Measurements from ENCODE around the gene IL2RG. TPM values are rescaled to one million over a fixed set of nuclear protein-coding genes. Genes with fewer than 3 reads are reported as not detected.

IL2RG gene
- 1.0 TPM for total RNA-seq

GRCh38 chrX:71111141-71111843 is at the start of gene IL2RG:
Gene IL2RG, minus strand, starts transcription at chrX:71111577. Its CDS starts 38 bp downstream, at chrX:71111539.
- Histone ChIP-seq H3K4me3 (ENCODE audit: low read length in 3 of 3) (no peak within 1 kb of the TSS), H3K27me3 (ENCODE audit: control insufficient read depth in 3 of 3, insufficient read depth in 3 of 3, low read length in 3 of 3) (peaks cover 0 to 5% (median 0%) of the 10 kb centered on the region in 3 donors), H3K27ac (ENCODE audit: low read depth, low read length) (no peak within 1 kb of the TSS), H3K9me3 (ENCODE audit: control insufficient read depth in 3 of 3, low read length in 3 of 3) (no peaks in the 10 kb centered on the region), H3K4me1 (ENCODE audit: control insufficient read depth in 3 of 3, insufficient read depth in 3 of 3, low read length in 3 of 3) (no peaks in the 10 kb centered on the region), H3K9ac (ENCODE audit: low read depth in 1 of 3, low read length in 3 of 3) (no peak within 1 kb of the TSS), H3K36me3 (ENCODE audit: control insufficient read depth in 3 of 3, insufficient read depth in 3 of 3, low read length in 3 of 3) (no peaks in the 10 kb centered on the region)

GRCh38 chrX:71160475-71160874 is 49.1 kb upstream of the IL2RG start:
- H3K36me3 ChIP-seq (ENCODE audit: control insufficient read depth in 3 of 3, insufficient read depth in 3 of 3, low read length in 3 of 3), result no peaks in the 10 kb centered on the region
- no peaks in the 10 kb centered on the region for H3K9me3 ChIP-seq (ENCODE audit: control insufficient read depth in 3 of 3, low read length in 3 of 3)
- peaks cover 0 to 5% (median 0%) of the 10 kb centered on the region in 3 donors for H3K27me3 ChIP-seq (ENCODE audit: control insufficient read depth in 3 of 3, insufficient read depth in 3 of 3, low read length in 3 of 3)
- H3K4me3 ChIP-seq (ENCODE audit: low read length in 3 of 3), result no peak overlapping the region
- no peak overlapping the region for H3K27ac ChIP-seq (ENCODE audit: low read depth, low read length)
- H3K4me1 ChIP-seq (ENCODE audit: control insufficient read depth in 3 of 3, insufficient read depth in 3 of 3, low read length in 3 of 3), result no peaks in the 10 kb centered on the region
- H3K9ac ChIP-seq (ENCODE audit: low read depth in 1 of 3, low read length in 3 of 3), result no peak overlapping the region

- Histone ChIP-seq H3K4me3 (ENCODE audit: low read length in 3 of 3) (no peak overlapping the region), H3K36me3 (ENCODE audit: control insufficient read depth in 3 of 3, insufficient read depth in 3 of 3, low read length in 3 of 3) (no peaks in the 10 kb centered on the region), H3K9me3 (ENCODE audit: control insufficient read depth in 3 of 3, low read length in 3 of 3) (no peaks in the 10 kb centered on the region), H3K27me3 (ENCODE audit: control insufficient read depth in 3 of 3, insufficient read depth in 3 of 3, low read length in 3 of 3) (peaks cover 0 to 7% (median 0%) of the 10 kb centered on the region in 3 donors), H3K9ac (ENCODE audit: low read depth in 1 of 3, low read length in 3 of 3) (no peak overlapping the region), H3K27ac (ENCODE audit: low read depth, low read length) (no peak overlapping the region), H3K4me1 (ENCODE audit: control insufficient read depth in 3 of 3, insufficient read depth in 3 of 3, low read length in 3 of 3) (no peaks in the 10 kb centered on the region)
Observed at GRCh38 chrX:71159335-71159734, 48.0 kb upstream of the IL2RG start.

- H3K9me3 ChIP-seq (ENCODE audit: control insufficient read depth in 3 of 3, low read length in 3 of 3), result no peaks in the 10 kb centered on the region
- H3K4me1 ChIP-seq (ENCODE audit: control insufficient read depth in 3 of 3, insufficient read depth in 3 of 3, low read length in 3 of 3), result no peaks in the 10 kb centered on the region
- H3K27ac ChIP-seq (ENCODE audit: low read depth, low read length), result no peak overlapping the region
- no peak overlapping the region for H3K4me3 ChIP-seq (ENCODE audit: low read length in 3 of 3)
- peaks cover 0 to 7% (median 0%) of the 10 kb centered on the region in 3 donors for H3K27me3 ChIP-seq (ENCODE audit: control insufficient read depth in 3 of 3, insufficient read depth in 3 of 3, low read length in 3 of 3)
- H3K36me3 ChIP-seq (ENCODE audit: control insufficient read depth in 3 of 3, insufficient read depth in 3 of 3, low read length in 3 of 3), result no peaks in the 10 kb centered on the region
- H3K9ac ChIP-seq (ENCODE audit: low read depth in 1 of 3, low read length in 3 of 3), result no peak overlapping the region
Observed at GRCh38 chrX:71158603-71159002, 47.2 kb upstream of the IL2RG start.

GRCh38 chrX:71154641-71155040 is 43.3 kb upstream of the IL2RG start:
- Histone ChIP-seq H3K4me1 (ENCODE audit: control insufficient read depth in 3 of 3, insufficient read depth in 3 of 3, low read length in 3 of 3) (no peaks in the 10 kb centered on the region), H3K27me3 (ENCODE audit: control insufficient read depth in 3 of 3, insufficient read depth in 3 of 3, low read length in 3 of 3) (peaks cover 0 to 7% (median 0%) of the 10 kb centered on the region in 3 donors), H3K27ac (ENCODE audit: low read depth, low read length) (no peak overlapping the region), H3K9me3 (ENCODE audit: control insufficient read depth in 3 of 3, low read length in 3 of 3) (no peaks in the 10 kb centered on the region), H3K4me3 (ENCODE audit: low read length in 3 of 3) (no peak overlapping the region), H3K9ac (ENCODE audit: low read depth in 1 of 3, low read length in 3 of 3) (no peak overlapping the region), H3K36me3 (ENCODE audit: control insufficient read depth in 3 of 3, insufficient read depth in 3 of 3, low read length in 3 of 3) (no peaks in the 10 kb centered on the region)

GRCh38 chrX:71154196-71154595 is 42.8 kb upstream of the IL2RG start:
- Histone ChIP-seq H3K4me3 (ENCODE audit: low read length in 3 of 3) (no peak overlapping the region), H3K27ac (ENCODE audit: low read depth, low read length) (no peak overlapping the region), H3K4me1 (ENCODE audit: control insufficient read depth in 3 of 3, insufficient read depth in 3 of 3, low read length in 3 of 3) (no peaks in the 10 kb centered on the region), H3K36me3 (ENCODE audit: control insufficient read depth in 3 of 3, insufficient read depth in 3 of 3, low read length in 3 of 3) (no peaks in the 10 kb centered on the region), H3K9me3 (ENCODE audit: control insufficient read depth in 3 of 3, low read length in 3 of 3) (no peaks in the 10 kb centered on the region), H3K27me3 (ENCODE audit: control insufficient read depth in 3 of 3, insufficient read depth in 3 of 3, low read length in 3 of 3) (peaks cover 0 to 7% (median 0%) of the 10 kb centered on the region in 3 donors), H3K9ac (ENCODE audit: low read depth in 1 of 3, low read length in 3 of 3) (no peak overlapping the region)

GRCh38 chrX:71151366-71151765 is 40.0 kb upstream of the IL2RG start:
- Histone ChIP-seq H3K27ac (ENCODE audit: low read depth, low read length) (no peak overlapping the region), H3K4me3 (ENCODE audit: low read length in 3 of 3) (no peak overlapping the region), H3K27me3 (ENCODE audit: control insufficient read depth in 3 of 3, insufficient read depth in 3 of 3, low read length in 3 of 3) (peaks cover 0 to 2% (median 0%) of the 10 kb centered on the region in 3 donors), H3K9ac (ENCODE audit: low read depth in 1 of 3, low read length in 3 of 3) (no peak overlapping the region), H3K9me3 (ENCODE audit: control insufficient read depth in 3 of 3, low read length in 3 of 3) (no peaks in the 10 kb centered on the region), H3K4me1 (ENCODE audit: control insufficient read depth in 3 of 3, insufficient read depth in 3 of 3, low read length in 3 of 3) (peaks cover 0 to 7% (median under 1%) of the 10 kb centered on the region in 3 donors), H3K36me3 (ENCODE audit: control insufficient read depth in 3 of 3, insufficient read depth in 3 of 3, low read length in 3 of 3) (no peaks in the 10 kb centered on the region)

- no peaks in the 10 kb centered on the region for H3K9me3 ChIP-seq (ENCODE audit: control insufficient read depth in 3 of 3, low read length in 3 of 3)
- no peaks in the 10 kb centered on the region for H3K27me3 ChIP-seq (ENCODE audit: control insufficient read depth in 3 of 3, insufficient read depth in 3 of 3, low read length in 3 of 3)
- no peaks in the 10 kb centered on the region for H3K36me3 ChIP-seq (ENCODE audit: control insufficient read depth in 3 of 3, insufficient read depth in 3 of 3, low read length in 3 of 3)
- H3K4me3 ChIP-seq (ENCODE audit: low read length in 3 of 3), result no peak overlapping the region
- H3K4me1 ChIP-seq (ENCODE audit: control insufficient read depth in 3 of 3, insufficient read depth in 3 of 3, low read length in 3 of 3), result peaks cover 3 to 21% (median 10%) of the 10 kb centered on the region in 3 donors
- no peak overlapping the region for H3K9ac ChIP-seq (ENCODE audit: low read depth in 1 of 3, low read length in 3 of 3)
- no peak overlapping the region for H3K27ac ChIP-seq (ENCODE audit: low read depth, low read length)
Observed at GRCh38 chrX:71148278-71148663, 36.9 kb upstream of the IL2RG start.

- Histone ChIP-seq H3K4me3 (ENCODE audit: low read length in 3 of 3) (no peak overlapping the region), H3K9ac (ENCODE audit: low read depth in 1 of 3, low read length in 3 of 3) (no peak overlapping the region), H3K36me3 (ENCODE audit: control insufficient read depth in 3 of 3, insufficient read depth in 3 of 3, low read length in 3 of 3) (no peaks in the 10 kb centered on the region), H3K27me3 (ENCODE audit: control insufficient read depth in 3 of 3, insufficient read depth in 3 of 3, low read length in 3 of 3) (no peaks in the 10 kb centered on the region), H3K9me3 (ENCODE audit: control insufficient read depth in 3 of 3, low read length in 3 of 3) (no peaks in the 10 kb centered on the region), H3K27ac (ENCODE audit: low read depth, low read length) (no peak overlapping the region), H3K4me1 (ENCODE audit: control insufficient read depth in 3 of 3, insufficient read depth in 3 of 3, low read length in 3 of 3) (peaks cover 3 to 22% (median 10%) of the 10 kb centered on the region in 3 donors)
Observed at GRCh38 chrX:71147496-71148277, 36.3 kb upstream of the IL2RG start.

- H3K27me3 ChIP-seq (ENCODE audit: control insufficient read depth in 3 of 3, insufficient read depth in 3 of 3, low read length in 3 of 3), result no peaks in the 10 kb centered on the region
- H3K9ac ChIP-seq (ENCODE audit: low read depth in 1 of 3, low read length in 3 of 3), result no peak within 1 kb of the TSS
- H3K36me3 ChIP-seq (ENCODE audit: control insufficient read depth in 3 of 3, insufficient read depth in 3 of 3, low read length in 3 of 3), result peaks cover 0 to 7% (median 7%) of the 10 kb centered on the region in 3 donors
- H3K4me3 ChIP-seq (ENCODE audit: low read length in 3 of 3), result peak within 1 kb of the TSS in 2 of 3 donors; percentile 20 to 35
- no peaks in the 10 kb centered on the region for H3K9me3 ChIP-seq (ENCODE audit: control insufficient read depth in 3 of 3, low read length in 3 of 3)
- H3K27ac ChIP-seq (ENCODE audit: low read depth, low read length), result no peak within 1 kb of the TSS
- H3K4me1 ChIP-seq (ENCODE audit: control insufficient read depth in 3 of 3, insufficient read depth in 3 of 3, low read length in 3 of 3), result peaks cover 3 to 22% (median 10%) of the 10 kb centered on the region in 3 donors
Observed at GRCh38 chrX:71144651-71145050, 33.3 kb upstream of the IL2RG start, which contains the start of gene NLGN3. Gene NLGN3, plus strand, starts transcription at chrX:71144841. Its CDS starts 2,909 bp downstream, at chrX:71147750.
